Fibroblast of peridontal ligament (primary cell): ENCODE results near the gene UQCRC1.

ENCODE experiments used
- DNase-seq: peaks from one replicate; pipeline ENCODE4 v3.0.0-alpha.2; 2010; ENCODE audit errors: extremely low read depth

The UQCRC1 gene

DNA sequence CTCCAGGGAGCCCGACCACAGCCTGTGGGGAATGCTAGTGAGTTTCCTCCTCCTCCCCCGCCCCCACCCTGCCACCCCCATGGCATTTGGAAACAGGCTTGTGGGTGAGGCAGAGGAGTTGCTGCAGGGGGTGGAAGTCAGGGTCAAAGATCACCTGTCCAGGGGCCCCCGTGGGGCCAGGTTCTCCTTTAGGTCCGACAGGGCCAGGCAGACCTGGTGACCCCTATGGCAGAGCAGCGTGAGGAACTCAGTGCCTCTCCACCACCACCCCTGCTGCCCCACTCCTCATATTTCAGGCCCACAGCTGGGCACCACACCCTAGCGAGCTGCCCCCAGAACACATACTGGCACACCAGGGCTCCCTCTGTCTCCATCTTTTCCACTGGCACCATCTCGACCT, 36.9 kb downstream of the UQCRC1 start:
- DNase-seq = no peak

DNA sequence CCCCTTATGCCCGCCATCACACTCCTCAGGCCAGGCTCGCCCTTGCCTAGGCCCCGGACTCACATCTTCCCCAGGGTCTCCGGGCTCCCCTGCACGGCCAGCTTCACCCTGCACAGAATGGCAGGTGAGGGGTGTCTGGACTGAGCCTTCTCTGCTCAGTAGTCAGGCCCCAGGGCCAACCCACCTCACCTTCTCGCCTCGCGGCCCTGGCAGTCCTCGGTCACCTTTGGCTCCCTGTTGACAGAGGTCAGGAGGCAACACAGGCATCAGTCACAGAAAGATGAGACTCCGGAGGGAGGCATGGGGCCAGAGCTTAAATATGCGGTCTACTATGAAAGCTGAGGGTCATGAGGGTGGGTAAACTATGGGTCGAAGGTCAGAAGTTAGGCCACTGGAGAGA, 37.5 kb downstream of the UQCRC1 start:
- no peak for DNase-seq

GRCh38 chr3:48569808-48570450, 39.5 kb downstream of the UQCRC1 start:
- DNase-seq = no peak

DNA sequence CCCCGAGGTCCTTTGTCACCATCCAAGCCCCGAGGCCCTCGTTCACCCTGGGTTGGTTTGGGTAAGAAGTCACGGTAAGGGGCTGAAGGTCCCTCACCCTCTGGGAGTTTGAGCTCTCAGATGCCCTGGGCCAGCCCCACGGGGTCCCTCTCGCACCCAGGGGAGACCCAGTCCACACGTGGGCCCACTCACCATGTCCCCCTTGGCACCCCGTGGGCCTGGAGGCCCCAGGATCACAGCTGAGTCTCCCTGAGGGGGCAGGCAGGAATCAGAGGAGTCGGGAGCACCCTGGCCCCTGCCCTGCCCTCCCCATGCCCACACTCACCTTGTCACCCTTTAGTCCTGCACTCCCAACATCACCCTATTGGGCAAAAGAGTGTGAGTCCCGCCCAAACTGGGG, 40.0 kb downstream of the UQCRC1 start:
- no peak for DNase-seq

- no peak for DNase-seq
Measured at GRCh38 chr3:48568476-48568875, 41.0 kb downstream of the UQCRC1 start.

DNA sequence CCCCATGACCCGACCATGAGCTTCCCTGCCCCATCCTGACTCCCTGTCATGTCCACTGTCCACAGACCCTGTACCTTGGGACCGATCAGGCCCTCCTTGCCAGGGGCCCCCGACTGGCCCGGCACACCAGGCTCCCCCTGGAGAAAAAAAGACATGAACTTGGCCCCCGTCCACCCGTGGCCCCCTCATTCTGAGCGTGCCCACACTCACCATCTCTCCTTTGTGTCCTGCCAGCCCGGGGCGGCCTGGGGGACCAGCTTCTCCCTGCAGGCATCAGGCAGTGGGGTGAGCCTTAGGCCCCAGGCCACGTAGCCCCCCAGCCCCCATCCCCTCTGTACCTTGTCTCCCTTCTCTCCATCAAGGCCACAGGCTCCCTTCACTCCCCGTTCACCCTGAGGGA, 41.9 kb downstream of the UQCRC1 start:
- no peak for DNase-seq

DNA sequence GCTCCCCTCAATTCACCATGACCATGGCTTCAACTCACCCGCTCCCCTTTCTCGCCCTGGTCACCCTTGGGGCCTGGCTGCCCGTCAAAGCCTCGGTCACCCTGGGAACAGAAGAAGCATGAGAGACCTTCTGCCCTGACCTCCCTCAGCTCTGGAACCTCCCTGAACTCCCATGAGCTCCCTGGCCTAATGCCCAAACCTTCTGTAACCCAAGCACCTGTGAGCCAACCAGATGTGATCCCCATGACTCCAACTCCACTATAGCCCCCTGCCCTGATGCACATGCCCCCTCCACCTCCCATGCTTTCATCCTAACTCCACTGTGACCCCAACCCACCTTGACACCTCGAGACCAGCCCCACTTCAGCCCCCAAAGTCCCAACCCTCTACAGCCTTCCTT, 42.4 kb downstream of the UQCRC1 start:
- no peak for DNase-seq

DNA sequence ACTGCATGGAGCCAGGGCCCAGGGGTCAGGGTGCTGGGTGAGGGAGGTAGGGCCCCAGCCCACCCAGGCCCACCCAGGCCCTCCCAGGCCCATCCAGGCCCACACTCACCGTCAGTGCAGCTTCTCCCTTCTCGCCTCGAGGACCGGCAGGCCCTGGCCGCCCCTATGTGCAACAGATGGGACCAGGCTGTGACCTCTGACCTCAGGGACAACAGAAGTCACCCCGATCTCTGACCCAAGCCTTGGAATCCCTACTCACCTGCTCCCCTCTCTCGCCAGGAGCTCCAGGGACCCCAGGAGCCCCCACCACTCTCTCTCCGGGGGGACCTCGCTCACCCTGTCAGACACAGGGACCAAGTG, 43.1 kb downstream of the UQCRC1 start:
- DNase-seq = no peak

- peak; percentile 51 for DNase-seq
Measured at GRCh38 chr3:48565591-48566400, 43.6 kb downstream of the UQCRC1 start.

GRCh38 chr3:48565186-48565585, 44.3 kb downstream of the UQCRC1 start:
- DNase-seq = no peak

- no peak for DNase-seq
Measured at GRCh38 chr3:48564667-48565066, 44.8 kb downstream of the UQCRC1 start.

GRCh38 chr3:48564022-48564421, 45.4 kb downstream of the UQCRC1 start:
- DNase-seq = peak; percentile 48

- peak; percentile 49 for DNase-seq
Measured at GRCh38 chr3:48563382-48563918, 46.0 kb downstream of the UQCRC1 start, which contains the start of gene UCN2. TSS of gene UCN2 (minus strand) at chr3:48563781. CDS start at chr3:48563124, 657 bp downstream.

- DNase-seq = no peak
Measured at GRCh38 chr3:48562367-48563095, 46.9 kb downstream of the UQCRC1 start.

DNA sequence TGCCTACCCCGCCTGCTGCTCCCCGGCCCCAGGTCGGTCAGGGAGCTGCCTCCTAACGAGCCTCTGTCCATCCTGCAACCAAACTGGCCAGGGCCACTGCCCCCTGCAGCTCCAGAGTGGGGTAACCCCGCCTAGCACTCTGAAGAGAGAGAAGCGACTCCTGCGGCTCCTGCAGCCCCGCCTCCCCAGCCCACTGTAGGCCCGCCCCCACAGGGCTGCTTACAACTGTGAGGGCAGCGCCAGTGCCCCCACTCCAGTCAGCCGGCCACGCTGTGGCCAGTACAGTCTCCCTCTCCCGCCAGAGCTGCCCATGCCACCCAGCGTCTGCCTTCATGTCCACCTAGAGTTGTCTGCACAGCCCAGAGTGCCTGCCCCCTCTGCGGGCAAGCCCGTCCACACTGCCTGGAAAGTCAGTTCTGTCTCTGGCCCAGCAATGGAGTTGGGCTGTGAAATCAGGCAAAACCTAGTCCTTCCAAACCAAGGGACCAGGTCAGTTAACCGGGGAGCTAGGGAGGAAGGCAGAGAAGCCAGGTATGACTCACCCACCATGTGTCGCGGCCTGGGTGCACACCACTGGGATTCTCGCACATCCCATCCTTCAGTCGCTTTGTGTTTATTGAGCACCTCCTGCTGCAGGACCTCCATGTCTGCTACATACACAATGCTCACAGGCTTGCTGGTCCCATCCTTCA, 48.3 kb downstream of the UQCRC1 start:
- DNase-seq = peak; percentile 54

DNA sequence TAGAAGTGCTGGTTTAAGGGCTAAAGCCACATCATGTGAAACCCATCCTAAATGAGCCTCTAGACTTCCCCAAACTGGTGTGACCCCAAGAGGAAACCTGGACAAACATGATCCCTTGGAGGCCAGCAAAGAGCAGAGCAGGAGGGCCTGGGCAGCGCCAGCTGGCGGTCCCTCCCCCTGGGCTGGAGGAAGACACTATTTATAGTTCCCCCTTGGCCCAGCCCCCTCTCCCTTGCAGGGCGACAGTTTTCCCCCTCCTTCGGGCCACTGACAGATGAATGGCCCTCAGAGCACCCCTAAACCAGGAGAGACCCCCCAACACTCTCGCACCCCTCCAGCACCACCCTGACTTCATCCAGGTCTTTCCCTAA, 48.8 kb downstream of the UQCRC1 start:
- peak; percentile 9 for DNase-seq

- DNase-seq = no peak
Measured at GRCh38 chr3:48558493-48559134, 50.8 kb downstream of the UQCRC1 start.

GRCh38 chr3:48556796-48557626, 52.4 kb downstream of the UQCRC1 start, which contains the start of gene PFKFB4:
TSS of gene PFKFB4 (minus strand) at chr3:48556803. CDS start at chr3:48556777, 26 bp downstream.
- peak; percentile 99 for DNase-seq

GRCh38 chr3:48555949-48556795, 53.3 kb downstream of the UQCRC1 start:
- no peak for DNase-seq
